Adrenal gland (tissue), 12 donors: ENCODE results near the gene NR4A1. TPM values are rescaled to one million over a fixed set of nuclear protein-coding genes. Genes with fewer than 3 reads are reported as not detected.

Source experiments
- DNase-seq, 7 donors: peaks; one replicate each; pipeline ENCODE4 v3.0.0-alpha.2; 2019 to 2020
- H3K27ac ChIP-seq, 5 donors: fragments of 200-600 bp; sonication (generic) in 4 of 5; 1 replicate in 3 of 5; 2 replicates in 2 of 5; pipeline versions ENCODE4 v1.5.1 to v1.8.0; 2016 to 2020; ENCODE audit warnings: mild to moderate bottlenecking in 1 of 5
- H3K27me3 ChIP-seq: fragments of 200-600 bp; 2 replicates; pipeline ENCODE4 v1.8.0; 2021
- H3K36me3 ChIP-seq, 2 donors: fragments of 200-600 bp; replicated peaks in 1 of 2; 1 replicate in 1 of 2; 2 replicates in 1 of 2; pipeline versions ENCODE4 v1.5.1 to v1.8.0; 2018 to 2022
- H3K4me1 ChIP-seq, 2 donors: fragments of 200-600 bp; replicated peaks in 1 of 2; 1 replicate in 1 of 2; 2 replicates in 1 of 2; pipeline versions ENCODE4 v1.5.1 to v1.8.0; 2018 to 2021
- H3K4me3 ChIP-seq, 4 donors: fragments of 200-600 bp; sonication (generic) in 3 of 4; one replicate each; pipeline ENCODE4 v1.5.1; 2016 to 2018
- H3K9me3 ChIP-seq, 3 donors: fragments of 200-600 bp; sonication (generic) in 1 of 3; replicated peaks in 1 of 3; 1 replicate in 2 of 3; 2 replicates in 1 of 3; pipeline versions ENCODE4 v1.5.1 to v1.8.0; 2016 to 2021
- CTCF ChIP-seq, 6 experiments: fragments of 450-650 bp in 4 of 6; fragments of 200-600 bp in 2 of 6; sonication (generic) in 1 of 6; IDR thresholded peaks; 1 replicate in 5 of 6; 2 replicates in 1 of 6; pipeline versions ENCODE4 v1.5.1 to v1.8.0; 2016 to 2021; ENCODE audit warnings: antibody characterized with exemption in 6 of 6, mild to moderate bottlenecking in 2 of 6, moderate library complexity in 1 of 6
- POLR2A ChIP-seq, 2 donors: fragments of 450-650 bp; IDR thresholded peaks; one replicate each; pipeline ENCODE4 v1.6.1; 2017; ENCODE audit warnings: antibody characterized with exemption in 2 of 2, mild to moderate bottlenecking in 2 of 2, moderate library complexity in 1 of 2
- WGBS, 4 donors: extraction: QIAGEN DNeasy Blood & Tissue Kit in 2 of 4; methylation state at CpG; one replicate each; pipeline versions ENCODE4 v1.1.5 to v1.1.7; 2013 to 2017; 5-methylcytosine and 5-hydroxymethylcytosine counted together
- intact Hi-C, 2 donors: fragments of 100-400 bp; cut with DNase I; formaldehyde crosslinking; loops; one replicate each; pipeline versions ENCODE4 v1.14.1 to v1.15.0; 2022 to 2023
- polyA plus RNA-seq, 3 donors: library from polyadenylated mRNA; stranded (reverse); fragments of 200-250 nt in 2 of 3; fragments of 350-450 nt in 1 of 3; fragmentation: Illumina TruSeq in 1 of 3; extraction: RNeasy Lipid Tissue Mini Kit (QIAGEN cat#74804) in 1 of 3; gene quantifications; one replicate each; pipeline ENCODE4 v1.2.3, GENCODE V29; 2013 to 2014
- total RNA-seq, 9 donors: library from RNA; depleted of rRNA in 4 of 9; stranded (reverse); fragments of >200 nt in 4 of 9; fragments of 120-200 nt in 1 of 9; fragmentation: NEBNext Ultra II Directional in 1 of 9; extraction: Animal tissue kit (Norgen Biotek cat#: 25700) in 1 of 9; gene quantifications; one replicate each; pipeline versions ENCODE4 v1.1.0 to v1.2.4, GENCODE V29; 2013 to 2023
- donor health status: healthy with polysubstance abuse.
- donor health status: Bipolar disorder and iron deficiency.
- donor health status: DM: yes; HTN: yes; CAD: no.
- donor health status: DM: no; HTN: no; CAD: no.
- donor health status: DM: no; HTN: no; CAD: no.
- donor health status: DM: yes; HTN: yes; CAD: no.

NR4A1 gene
- total and polyA plus RNA-seq, 12 donors, result 19.0 to 854 (median 185) TPM

- TF ChIP-seq CTCF (IDR thresholded peaks at IDR 0.05) (no peak), POLR2A (IDR thresholded peaks at IDR 0.05) (no peak)
- WGBS, 4 donors, result 67 to 74% (median 70%) methylated on average over 20 to 22 of the region's 22 CpGs
- H3K9me3 ChIP-seq, result no peaks in the 10 kb centered on the region
- DNase-seq, result peak in 1 of 7 donors; percentile 36
- no peak overlapping the region for H3K4me3 ChIP-seq
- no peak overlapping the region for H3K27ac ChIP-seq
- H3K4me1 ChIP-seq, result peaks cover 0 to 4% of the 10 kb centered on the region in 2 donors
- no peaks in the 10 kb centered on the region for H3K36me3 ChIP-seq
- intact Hi-C loops, result loop anchor here in 1 of 2 donors (5.0 kb wide), 1 partner anchor 80 kb away; the partner anchor contains the start of gene TAMALIN
- peaks cover 4% of the 10 kb centered on the region for H3K27me3 ChIP-seq
Measured at GRCh38 chr12:52086944-52087835, 35.9 kb downstream of the NR4A1 start.

GRCh38 chr12:52087961-52088820 lies 36.9 kb downstream of the NR4A1 start:
- H3K27me3 ChIP-seq, result peaks cover 4% of the 10 kb centered on the region

GRCh38 chr12:52089491-52089890 lies 38.2 kb downstream of the NR4A1 start:
- Histone ChIP-seq H3K4me3 (no peak overlapping the region), H3K27ac (no peak overlapping the region), H3K36me3 (no peaks in the 10 kb centered on the region), H3K9me3 (no peaks in the 10 kb centered on the region), H3K4me1 (no peaks in the 10 kb centered on the region), H3K27me3 (peaks cover 4% of the 10 kb centered on the region)
- intact Hi-C loops, result loop anchor here in 1 of 2 donors (5.0 kb wide), 1 partner anchor 82 kb away; the partner anchor contains the start of gene TAMALIN
- WGBS, 4 donors, result 65 to 78% (median 75%) methylated on average over 11 of the region's 11 CpGs
- DNase-seq, result no peak
- TF ChIP-seq CTCF (IDR thresholded peaks at IDR 0.05) (no peak), POLR2A (IDR thresholded peaks at IDR 0.05) (no peak)

More at GRCh38 chr12:52087961-52088820, 36.9 kb downstream of the NR4A1 start:
- H3K4me3 ChIP-seq, result no peak overlapping the region
- H3K9me3 ChIP-seq, result no peaks in the 10 kb centered on the region
- 66 to 78% (median 70%) methylated on average over 17 to 20 of the region's 20 CpGs for WGBS, 4 donors
- TF ChIP-seq CTCF (IDR thresholded peaks at IDR 0.05) (no peak), POLR2A (IDR thresholded peaks at IDR 0.05) (no peak)
- DNase-seq, result peak in 1 of 7 donors; percentile 37
- H3K27ac ChIP-seq, result no peak overlapping the region
- H3K36me3 ChIP-seq, result no peaks in the 10 kb centered on the region
- no peaks in the 10 kb centered on the region for H3K4me1 ChIP-seq
- intact Hi-C loops, result loop anchor here in 1 of 2 donors (5.0 kb wide), 1 partner anchor 81 kb away; the partner anchor contains the start of gene TAMALIN

GRCh38 chr12:52090291-52090690 lies 39.0 kb downstream of the NR4A1 start:
- no peak overlapping the region for H3K4me3 ChIP-seq
- H3K27ac ChIP-seq, result no peak overlapping the region
- no peaks in the 10 kb centered on the region for H3K4me1 ChIP-seq
- no peaks in the 10 kb centered on the region for H3K9me3 ChIP-seq
- H3K36me3 ChIP-seq, result no peaks in the 10 kb centered on the region
- no peak for DNase-seq
- H3K27me3 ChIP-seq, result peaks cover 4% of the 10 kb centered on the region
- TF ChIP-seq POLR2A (IDR thresholded peaks at IDR 0.05), result no peak
- TF ChIP-seq CTCF (IDR thresholded peaks at IDR 0.05), result no peak
- intact Hi-C loops, result no loop called here
- 60 to 70% (median 64%) methylated on average over 10 of the region's 10 CpGs for WGBS, 4 donors
